ENCODE data around the gene GIPR.
"Not testable (repeated sequence)": the region's sequence is repeated elsewhere in the genome, so short reads cannot be mapped to it uniquely, and the experiment has no call there.

The GIPR gene

DNA sequence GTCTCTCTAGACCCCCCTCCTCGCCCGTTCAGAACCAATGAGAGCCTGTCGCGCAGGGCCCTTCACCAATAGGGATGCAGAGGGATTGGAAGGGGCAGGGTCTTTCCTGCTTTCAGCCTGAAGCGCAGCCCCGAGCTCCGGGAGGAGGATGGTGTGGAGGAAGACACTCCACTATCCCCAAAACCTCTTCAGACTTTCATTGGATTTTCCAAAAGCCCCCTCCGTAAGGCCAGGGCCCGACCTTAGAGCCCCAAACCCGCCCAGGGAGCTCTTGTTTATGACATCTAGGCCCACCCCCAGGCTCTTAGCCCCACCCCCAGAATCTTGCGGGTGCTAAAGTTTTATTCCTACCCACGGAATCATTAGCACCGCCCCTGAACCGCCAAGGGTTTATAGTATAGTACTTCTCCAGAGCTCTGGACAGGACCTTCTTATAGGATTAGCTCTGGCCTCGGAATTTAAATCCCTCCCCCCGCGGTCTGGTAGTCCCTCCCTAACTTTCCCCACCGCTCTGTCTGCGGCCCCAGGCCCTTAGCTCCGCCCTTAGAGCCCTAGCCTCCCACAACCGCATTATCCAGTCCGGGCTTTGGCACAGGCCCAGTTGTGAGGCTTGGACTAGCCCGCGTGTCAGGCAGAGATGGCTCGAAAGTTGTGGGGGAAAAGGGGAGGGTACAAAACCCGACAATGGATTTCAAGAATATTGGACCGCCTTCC, 22.2 kb upstream of the GIPR start:
- peak; percentile 92 for DNase-seq

DNA sequence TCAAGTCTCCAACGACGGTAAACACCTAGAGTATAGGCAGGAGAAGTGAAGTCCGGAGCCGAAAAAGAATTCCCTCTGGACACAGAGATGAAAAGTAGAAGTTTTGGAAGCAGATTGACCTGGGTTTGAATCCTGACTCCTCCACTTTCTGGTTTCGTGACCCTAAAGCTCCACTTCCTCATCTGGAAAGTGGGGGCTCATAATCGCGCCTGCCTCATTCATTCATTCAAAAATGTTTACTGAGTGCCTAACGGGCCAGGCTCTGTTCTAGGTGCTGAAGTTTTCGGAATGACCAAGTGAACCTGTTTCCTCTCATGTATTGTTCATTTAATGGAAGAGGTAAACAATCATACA, 21.7 kb upstream of the GIPR start:
- no peak for DNase-seq

DNA sequence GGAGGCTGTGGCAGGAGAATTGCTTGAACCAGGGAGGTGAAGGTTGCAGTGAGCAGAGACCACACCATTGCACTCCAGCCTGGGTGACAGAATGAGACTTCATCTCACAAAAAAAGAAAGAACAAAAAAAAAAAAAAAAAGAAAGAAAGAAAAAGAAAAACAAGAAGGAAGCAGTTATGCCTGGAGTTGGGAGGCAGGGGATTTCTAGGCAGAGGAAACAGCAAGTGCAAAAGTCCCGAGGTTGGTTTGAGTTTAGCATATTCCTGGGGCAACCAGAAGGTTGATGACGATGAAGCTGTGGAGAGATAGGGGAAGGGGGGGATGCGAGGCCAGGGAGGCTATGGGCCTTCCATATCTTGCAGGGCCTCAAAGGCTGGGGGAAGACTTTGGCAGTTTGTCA, 17.3 kb upstream of the GIPR start:
- no peak for DNase-seq

DNA sequence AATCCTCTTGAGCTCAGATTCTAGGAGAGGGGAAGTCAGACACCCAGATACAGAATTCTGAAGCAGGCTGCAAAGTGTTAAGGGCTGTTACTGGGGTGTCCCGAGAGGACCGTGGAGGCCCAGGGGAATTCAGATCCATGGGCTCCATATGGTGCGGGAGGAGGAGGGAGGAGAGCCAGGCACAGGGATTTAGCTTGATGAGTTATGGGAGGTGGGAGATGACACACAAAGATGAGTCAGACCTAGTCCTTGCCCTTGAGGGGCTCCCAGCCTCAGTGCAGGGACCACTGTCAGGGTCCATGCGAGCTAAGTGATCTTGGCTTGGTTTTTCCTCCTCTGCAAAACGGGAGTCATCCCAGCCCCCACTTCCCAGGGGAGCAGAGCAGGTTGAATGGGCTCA, 14.4 kb upstream of the GIPR start:
- DNase-seq: no peak

DNA sequence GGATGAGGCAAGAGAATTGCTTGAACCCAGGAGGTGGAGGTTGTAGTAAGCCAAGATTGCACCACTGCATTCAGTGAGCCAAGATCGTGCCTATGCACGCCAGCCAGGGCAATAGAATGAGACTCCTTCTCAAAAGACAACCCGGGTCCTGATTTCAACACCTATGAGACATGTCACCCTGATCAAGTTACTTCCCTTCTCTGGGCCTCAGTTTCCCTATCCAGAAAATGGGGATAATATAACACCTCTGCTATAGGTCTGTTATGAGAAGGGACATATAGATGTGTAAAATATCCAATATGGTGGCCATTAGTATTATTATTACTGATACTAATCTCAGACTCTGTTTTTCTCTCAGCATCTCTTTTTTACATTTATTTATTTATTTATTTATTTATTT, 12.9 kb upstream of the GIPR start:
- DNase-seq: no peak

DNA sequence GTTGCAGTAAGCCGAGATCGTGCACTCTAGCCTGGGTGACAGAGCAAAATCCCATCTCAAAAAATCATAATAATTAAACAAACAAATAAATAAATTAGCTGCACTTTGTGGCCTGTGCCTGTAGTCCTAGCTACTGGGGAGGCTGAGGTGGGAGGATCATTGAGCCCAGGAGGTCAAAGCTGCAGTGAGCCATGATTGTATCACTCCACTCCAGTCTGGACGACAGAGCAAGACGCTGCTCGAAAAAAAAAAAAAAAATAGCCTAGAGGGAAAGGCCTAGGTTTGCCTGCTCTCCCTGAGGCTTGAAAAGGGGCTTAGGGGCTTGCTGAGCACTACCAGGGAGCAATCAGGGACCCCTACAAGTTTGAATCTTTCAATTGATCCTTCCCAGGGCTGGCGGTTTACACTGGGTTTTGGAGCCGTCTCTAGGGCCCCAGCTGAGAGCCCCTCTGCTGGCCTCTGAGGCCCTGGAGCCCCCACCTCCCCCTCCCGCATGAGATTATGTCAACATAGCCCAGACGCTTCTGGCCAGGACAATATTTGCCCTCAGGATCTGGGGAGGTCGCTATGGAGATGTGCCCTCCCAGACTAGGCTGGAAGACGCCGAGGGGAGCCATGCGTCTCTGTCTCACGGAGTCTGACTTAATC, 10.4 kb upstream of the GIPR start:
- no peak for DNase-seq

DNA sequence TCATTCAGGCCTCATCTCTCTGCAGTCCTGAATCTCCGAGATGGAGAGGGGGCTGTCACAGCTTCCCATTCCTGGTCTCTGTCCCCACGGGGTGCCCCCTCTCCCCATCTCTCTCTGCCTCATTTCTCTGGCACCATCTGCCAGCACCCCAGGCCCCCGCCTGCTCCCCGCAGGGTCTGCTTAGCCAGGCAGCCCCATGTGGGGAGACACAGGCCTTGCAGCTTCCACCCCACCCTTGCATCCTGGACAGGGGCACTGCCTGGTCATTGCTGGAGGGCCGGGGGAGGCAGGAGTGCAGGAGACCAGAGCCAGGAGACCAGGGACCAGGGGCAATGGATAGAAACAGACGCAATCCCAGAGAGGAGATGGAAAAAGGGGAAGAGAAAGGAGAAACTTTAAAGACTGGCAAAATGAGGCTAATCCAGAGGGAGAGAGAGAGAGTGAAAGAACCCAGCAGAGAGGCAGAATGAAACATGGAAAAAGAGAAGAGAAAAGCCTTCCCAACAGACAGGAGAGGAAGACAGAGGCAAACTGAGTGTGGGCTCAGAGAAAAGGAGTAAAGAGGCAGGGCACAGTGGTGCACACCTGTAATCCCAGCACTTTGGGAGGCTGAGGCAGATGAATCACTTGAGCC, 8.8 kb upstream of the GIPR start:
- no peak for DNase-seq

DNA sequence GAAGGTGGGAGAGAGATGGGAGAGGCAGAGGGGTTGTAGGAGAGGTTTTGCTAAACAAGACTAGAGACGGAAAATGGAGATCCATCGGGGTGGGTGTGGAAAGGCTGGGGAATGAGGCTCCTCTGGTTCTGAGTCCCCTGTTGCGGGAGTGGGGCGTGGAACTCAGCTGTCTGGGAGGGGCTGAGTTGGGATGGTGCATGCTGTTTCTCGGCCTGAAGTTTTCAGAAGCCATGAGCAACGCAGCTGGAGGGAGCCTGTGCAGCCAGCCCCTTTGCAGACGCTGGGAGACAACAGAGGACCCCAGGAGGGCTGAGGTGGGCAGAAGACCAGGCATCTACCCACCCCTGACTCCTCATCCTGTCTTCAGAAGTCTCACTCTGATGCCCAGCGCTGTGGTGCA, 7.4 kb upstream of the GIPR start:
- DNase-seq: no peak

DNA sequence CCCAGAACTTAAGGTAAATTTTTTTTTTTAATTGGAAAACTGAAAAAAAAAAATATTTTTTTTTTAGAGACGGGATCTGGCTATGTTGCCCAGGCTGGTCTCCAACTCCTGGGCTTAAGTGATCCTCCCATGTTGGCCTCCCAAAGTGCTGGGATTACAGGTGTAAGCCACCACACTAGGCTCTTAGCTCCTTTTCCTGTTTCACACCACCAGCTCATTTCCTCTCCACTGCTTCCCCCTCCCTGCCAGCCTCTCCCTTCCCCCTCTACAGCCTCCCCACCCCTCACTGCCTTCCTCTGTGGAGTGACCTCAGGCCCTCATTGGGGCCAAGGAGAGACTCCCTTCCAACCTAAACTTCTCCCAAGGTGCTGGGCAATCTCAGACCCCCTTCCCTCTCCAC, 4.2 kb upstream of the GIPR start:
- DNase-seq: no peak

DNA sequence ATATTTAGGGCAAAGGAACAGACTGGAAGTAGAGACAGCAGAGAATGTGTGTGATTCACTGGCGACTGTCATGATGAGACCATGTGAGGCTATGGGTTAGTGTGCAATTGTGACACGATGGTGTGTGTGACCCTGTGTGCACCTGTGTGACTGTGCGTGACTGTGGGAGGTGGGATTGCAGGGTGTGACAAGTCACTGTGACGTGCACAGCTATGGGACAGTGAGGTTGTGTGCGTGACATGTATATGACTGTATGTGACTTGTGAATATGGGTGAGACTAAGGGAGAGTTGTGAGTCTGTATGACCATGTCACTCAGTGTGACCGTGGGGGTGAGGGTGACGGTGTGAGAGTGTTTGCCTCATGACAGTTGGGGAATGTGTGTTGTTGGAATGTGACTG, 3.4 kb upstream of the GIPR start:
- DNase-seq: no peak

DNA sequence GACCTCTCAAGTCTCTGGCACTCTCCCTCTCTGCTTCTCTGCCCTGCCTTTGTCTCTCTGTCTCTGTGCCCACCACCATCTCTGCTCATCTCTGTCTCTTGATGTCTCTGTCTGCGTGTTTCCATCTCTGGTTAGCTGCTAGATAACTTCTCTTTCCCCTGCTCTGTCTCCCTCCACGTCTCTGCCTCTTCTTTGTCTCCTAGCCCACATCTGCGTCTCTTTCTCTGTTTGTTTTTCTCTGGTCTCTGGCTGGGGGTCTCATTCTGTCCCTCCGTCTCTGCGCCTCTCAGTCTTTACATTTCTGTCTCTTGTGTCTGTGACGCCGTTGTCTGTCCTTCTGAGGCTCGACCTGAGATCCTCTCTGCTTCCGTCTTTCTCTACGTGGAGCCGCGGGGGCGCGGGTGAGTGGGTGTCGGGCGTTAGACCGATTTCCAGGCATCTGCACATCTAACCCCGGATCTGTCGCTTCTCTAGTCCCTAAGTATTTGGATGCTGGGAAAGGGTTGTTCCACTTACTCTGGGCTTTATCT, 386 bp downstream of the GIPR start:
- peak; percentile 28 for DNase-seq

DNA sequence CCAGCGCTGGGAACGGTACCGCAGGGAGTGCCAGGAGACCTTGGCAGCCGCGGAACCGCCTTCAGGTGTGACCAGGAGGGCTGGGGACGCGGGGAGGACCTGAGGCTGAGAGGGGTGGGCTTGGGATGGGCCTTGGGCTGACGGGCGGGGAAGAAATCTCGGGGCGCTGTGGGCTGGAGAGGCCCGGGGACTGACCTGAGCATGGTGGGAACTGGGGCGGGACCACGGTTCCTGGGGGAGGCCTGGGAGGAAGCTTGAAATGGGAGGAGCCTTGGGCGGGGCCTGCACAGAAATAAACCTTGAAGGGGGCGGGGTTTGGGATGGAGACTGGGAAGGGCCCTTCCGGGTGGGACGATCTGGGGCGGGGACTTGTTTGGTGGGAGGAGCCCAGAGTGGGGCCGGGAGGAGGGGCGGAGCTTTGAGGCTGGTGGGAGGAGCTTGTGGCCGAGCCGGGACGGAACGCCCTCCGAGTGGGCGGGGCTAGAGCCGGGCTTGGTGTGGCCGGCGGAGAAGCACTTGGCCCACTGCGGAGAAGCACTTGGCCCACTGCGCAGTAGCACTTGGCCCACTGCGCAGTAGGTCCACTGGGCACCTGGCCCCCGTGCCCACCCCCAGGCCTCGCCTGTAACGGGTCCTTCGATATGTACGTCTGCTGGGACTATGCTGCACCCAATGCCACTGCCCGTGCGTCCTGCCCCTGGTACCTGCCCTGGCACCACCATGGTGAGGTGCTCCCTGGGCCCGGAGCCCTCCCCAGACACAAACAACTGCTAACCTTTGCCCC, 2.8 kb downstream of the GIPR start:
- peak; percentile 58 for DNase-seq

DNA sequence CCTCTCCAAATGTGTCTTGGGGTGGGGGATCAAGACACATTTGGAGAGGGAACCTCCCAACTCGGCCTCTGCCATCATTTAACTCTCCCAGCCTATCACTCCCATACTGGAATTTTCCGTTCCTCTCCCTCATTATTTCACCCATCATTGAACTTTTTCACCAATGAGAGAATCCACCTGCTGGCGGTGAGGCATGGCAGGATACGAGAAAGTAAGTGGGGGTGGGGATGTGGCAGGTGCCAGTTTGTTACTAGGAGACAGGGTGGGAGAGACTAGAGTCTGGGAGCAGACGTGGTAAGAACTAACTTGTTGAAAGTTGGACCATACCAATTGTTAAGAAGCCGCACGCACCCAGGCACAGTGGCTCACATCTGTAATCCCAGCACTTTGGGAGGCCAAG, 6.9 kb downstream of the GIPR start:
- DNase-seq: no peak

DNA sequence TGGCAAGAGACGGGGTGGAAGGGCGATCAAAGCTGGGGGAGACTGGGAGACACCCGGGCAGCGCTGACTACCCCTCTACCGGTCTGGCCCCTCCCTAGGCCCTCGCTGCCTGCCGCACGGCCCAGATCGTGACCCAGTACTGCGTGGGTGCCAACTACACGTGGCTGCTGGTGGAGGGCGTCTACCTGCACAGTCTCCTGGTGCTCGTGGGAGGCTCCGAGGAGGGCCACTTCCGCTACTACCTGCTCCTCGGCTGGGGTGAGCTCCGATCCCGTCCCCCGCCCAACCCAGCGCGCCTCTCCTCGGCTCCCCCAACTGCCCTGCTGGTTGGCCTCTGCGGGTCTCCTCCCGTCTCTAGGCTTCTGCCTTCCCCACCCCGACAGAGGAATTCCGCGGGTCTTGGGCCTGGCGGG, 8.8 kb downstream of the GIPR start:
- DNase-seq: peak; percentile 57

DNA sequence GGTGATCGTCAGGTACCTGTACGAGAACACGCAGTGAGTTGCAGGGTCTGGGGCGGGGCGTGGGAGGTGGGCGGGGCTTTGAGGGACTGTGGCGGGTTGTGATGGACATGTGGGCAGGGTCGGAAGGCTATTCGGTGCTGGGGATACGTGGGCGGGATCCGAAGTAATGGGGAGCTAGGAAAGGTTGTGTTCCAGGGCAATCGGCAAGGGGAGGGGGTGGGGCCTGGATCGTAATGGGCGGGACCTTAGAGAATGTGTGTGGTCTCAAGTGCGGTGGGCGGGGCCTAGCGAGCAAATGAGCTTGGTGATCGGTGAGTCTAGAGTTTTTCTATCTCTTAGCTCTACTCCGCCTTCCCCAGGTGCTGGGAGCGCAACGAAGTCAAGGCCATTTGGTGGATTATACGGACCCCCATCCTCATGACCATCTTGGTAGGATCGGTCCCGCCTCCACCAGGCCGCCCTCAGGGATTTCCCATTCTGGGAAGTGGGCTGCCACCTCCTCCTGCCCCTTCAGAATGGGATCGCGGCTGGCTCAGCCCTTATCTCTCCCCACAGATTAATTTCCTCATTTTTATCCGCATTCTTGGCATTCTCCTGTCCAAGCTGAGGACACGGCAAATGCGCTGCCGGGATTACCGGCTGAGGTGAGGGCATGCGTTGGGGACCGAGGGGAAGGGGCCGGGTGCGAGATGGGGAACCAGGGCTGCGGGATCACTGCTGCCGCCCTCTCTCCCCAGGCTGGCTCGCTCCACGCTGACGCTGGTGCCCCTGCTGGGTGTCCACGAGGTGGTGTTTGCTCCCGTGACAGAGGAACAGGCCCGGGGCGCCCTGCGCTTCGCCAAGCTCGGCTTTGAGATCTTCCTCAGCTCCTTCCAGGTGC, 9.6 kb downstream of the GIPR start:
- peak; percentile 87 for DNase-seq

DNA sequence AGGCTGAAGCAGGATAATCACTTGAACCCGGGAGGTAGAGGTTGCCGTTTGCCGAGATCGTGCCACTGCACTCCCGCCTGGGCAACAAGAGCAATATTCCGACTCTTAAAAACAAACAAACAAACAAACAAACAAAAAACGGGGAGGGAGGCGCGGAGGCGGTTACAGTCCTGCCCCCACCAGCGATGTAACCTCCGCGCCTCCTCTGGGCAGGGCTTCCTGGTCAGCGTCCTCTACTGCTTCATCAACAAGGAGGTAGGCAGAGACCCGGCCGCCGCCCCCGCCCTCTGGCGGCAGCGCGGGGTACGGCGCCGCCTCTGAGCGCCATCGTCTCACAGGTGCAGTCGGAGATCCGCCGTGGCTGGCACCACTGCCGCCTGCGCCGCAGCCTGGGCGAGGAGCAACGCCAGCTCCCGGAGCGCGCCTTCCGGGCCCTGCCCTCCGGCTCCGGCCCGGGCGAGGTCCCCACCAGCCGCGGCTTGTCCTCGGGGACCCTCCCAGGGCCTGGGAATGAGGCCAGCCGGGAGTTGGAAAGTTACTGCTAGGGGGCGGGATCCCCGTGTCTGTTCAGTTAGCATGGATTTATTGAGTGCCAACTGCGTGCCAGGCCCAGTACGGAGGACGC, 13.5 kb downstream of the GIPR start:
- DNase-seq: peak; percentile 90

DNA sequence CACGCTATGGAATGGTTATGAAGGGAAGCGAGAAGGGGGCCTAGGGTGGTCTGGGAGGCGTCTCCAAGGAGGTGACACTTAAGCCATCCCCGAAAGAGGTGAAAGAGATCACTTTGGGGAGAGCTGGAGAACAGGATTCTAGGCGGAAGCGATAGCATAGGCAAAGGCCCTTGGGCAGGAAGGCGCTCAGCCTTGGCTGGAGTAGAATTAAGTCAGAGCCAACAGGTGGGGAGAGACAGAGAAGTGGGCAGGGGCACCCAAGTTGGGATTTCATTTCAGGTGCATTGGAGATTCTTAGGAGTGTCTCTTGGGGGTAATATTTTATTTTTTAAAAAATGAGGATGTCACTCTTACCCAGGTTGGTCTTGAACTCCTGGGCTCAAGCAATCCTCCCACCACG, 14.1 kb downstream of the GIPR start:
- no peak for DNase-seq

DNA sequence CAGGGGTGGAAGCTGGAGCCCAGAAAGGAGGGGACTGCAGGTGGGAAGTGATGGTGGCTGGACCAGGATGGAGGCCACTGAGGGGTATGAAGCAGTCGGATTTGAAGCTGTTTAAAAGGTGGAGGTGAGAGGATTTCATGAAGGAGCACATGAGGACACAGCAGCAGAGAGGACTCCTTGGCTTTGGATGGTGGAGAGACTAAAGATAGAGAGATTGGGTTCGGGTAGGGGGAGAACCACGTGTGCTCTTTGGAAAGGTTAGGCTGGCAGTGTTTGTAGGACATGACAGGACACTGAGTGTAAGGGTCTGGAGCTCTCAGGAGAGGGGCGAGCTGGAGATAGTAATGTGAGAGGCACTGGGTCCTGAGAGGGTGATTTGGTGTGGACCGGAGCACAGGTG, 14.9 kb downstream of the GIPR start:
- no peak for DNase-seq

DNA sequence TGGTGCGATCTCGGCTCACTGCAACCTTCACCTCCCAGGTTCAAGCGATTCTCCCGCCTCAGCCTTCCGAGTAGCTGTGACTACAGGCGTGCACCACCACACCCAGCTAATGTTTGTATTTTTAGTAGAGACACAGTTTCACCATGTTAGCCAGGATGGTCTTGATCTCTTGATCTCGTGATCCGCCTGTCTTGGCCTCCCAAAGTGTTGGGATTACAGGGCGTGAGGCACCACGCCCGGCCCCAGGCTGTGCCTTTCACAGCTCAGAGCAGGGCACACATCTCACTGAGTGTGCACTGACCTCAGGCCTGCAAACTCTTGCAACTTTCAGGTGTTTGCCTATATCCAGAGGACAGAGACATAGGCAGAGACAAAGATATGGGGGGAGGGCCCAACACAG, 17.0 kb downstream of the GIPR start:
- DNase-seq: not testable (repeated sequence)

DNA sequence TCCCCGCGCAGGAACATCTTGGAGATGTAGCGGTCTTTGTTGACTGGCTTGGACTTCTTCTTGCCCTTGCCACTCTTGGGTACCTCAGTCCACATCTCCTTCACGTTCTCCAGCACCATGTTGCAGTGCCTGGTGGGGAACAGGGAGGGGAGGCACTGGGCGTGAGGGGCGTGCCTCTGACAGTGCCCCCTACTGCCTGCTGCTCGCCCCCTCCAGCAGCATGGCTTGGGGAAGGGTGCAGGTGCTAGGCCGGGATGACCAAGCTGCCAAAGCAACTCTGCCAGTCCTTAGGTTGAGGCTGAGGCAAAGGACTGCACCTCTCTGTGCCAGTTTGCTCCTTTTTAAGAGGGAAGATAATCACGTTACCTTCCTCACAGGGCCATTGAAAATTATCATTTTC, 19.6 kb downstream of the GIPR start:
- DNase-seq: no peak

DNA sequence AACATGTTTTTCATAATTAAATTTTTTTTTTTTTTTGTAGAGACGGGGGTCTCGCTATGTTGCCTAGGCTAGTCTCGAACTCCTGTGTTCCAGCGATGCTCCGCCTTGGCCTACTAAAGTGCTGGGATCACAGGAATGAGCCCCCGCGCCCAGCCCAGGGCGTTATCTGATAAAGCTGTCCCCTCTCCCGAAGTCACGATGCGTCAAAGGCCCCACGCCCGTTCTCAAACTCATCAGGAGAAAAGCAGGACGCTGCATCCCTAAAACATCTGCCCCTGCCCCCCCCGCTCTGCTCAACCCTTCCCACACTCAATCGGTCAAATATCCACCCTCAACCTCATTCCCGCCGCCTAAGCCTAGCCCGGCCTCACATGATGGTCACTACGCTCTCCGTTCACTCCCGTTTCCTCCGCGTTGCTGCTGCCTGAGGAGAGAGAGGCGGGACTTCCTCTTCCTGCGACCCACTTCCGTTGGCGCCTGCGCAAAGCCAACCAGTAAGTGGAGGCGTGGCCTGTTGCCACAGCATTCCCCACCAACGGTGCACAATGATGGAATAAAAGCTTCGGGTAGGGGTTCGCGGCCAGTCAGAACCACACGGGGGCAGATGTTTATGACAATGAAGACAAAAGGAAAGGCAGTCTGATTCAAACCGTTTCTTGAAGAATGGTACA, 23.6 kb downstream of the GIPR start, which contains the start of gene SNRPD2:
Gene SNRPD2, minus strand, starts transcription at position 438 of the 671 bp plus-strand sequence. Its CDS starts 65 bp downstream, at position 373.
- DNase-seq: peak; percentile 94

All from CD4-positive, alpha-beta T cell treated with Interleukin-17A for 1 hour (primary cell).